Immature natural killer cell (primary cell): ENCODE measurements around the gene SDHB. TPM values are rescaled to one million over a fixed set of nuclear protein-coding genes. Genes with fewer than 3 reads are reported as not detected.

ENCODE experiments used
- DNase-seq, 3 donors: peaks; one replicate each; pipeline ENCODE4 v3.0.0; 2022; ENCODE audit warnings: mixed read lengths in 1 of 3
- H3K27ac Mint-ChIP-seq, 6 donors: one replicate each; pipeline ENCODE4 v1.8.0; 2020; ENCODE audit warnings: mixed read lengths in 6 of 6, mild to moderate bottlenecking in 5 of 6, inconsistent platforms in 4 of 6, moderate library complexity in 3 of 6
- H3K27me3 Mint-ChIP-seq, 3 donors: one replicate each; pipeline ENCODE4 v1.8.0; 2020 to 2021; ENCODE audit warnings: low read depth in 3 of 3, mild to moderate bottlenecking in 3 of 3, mixed read lengths in 3 of 3, moderate library complexity in 3 of 3, inconsistent platforms in 1 of 3
- H3K36me3 Mint-ChIP-seq, 3 donors: one replicate each; pipeline ENCODE4 v1.8.0; 2020; ENCODE audit warnings: mixed read lengths in 3 of 3, inconsistent platforms in 2 of 3, mild to moderate bottlenecking in 2 of 3
- H3K4me1 Mint-ChIP-seq, 2 donors: one replicate each; pipeline ENCODE4 v1.8.0; 2020; ENCODE audit warnings: inconsistent platforms in 2 of 2, mild to moderate bottlenecking in 2 of 2, mixed read lengths in 2 of 2, moderate library complexity in 1 of 2
- H3K4me3 Mint-ChIP-seq, 5 donors: one replicate each; pipeline ENCODE4 v1.8.0; 2020; ENCODE audit warnings: mild to moderate bottlenecking in 5 of 5, mixed read lengths in 5 of 5, inconsistent platforms in 3 of 5, moderate library complexity in 3 of 5
- H3K9me3 Mint-ChIP-seq, 6 donors: one replicate each; pipeline ENCODE4 v1.8.0; 2020; ENCODE audit warnings: mild to moderate bottlenecking in 6 of 6, mixed read lengths in 6 of 6, inconsistent platforms in 4 of 6, moderate library complexity in 3 of 6
- polyA plus RNA-seq, 3 donors: library from polyadenylated mRNA; unstranded; fragments of 300-500 nt; fragmentation: Illumina TruSeq; gene quantifications; one replicate each; pipeline ENCODE4 v1.2.3, GENCODE V29; 2021

Gene SDHB
- polyA plus RNA-seq, 3 donors from 2014 or later, result 142 to 299 (median 173) TPM

DNA sequence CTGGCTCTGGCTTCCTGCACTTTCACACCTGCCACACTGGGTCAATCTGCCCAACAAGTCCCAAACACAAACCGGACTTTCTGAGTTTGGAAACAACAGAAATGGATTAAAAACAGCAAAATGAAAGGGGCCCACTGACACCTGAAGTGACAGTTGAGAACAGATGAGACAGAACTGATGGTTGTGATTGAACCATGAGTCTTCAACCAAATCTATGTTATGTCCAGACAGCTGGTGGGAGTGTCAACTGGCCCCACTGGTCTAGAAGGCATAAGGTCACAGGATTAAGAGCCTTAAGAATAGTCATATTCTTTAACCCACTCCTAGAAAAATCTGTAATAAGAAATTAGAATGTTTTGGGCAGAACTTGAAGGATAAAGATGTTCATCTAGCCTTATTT is 29.1 kb downstream of the SDHB start:
- peaks cover 7 to 50% (median 12%) of the 10 kb centered on the region in 3 donors for H3K36me3 Mint-ChIP-seq
- H3K9me3 Mint-ChIP-seq, result no peaks in the 10 kb centered on the region
- H3K4me1 Mint-ChIP-seq, result peaks cover 0 to 1% of the 10 kb centered on the region in 2 donors
- H3K27ac Mint-ChIP-seq, result peak overlapping the region in 1 of 6 donors; percentile 9
- peaks cover 0 to 3% (median 2%) of the 10 kb centered on the region in 3 donors for H3K27me3 Mint-ChIP-seq
- no peak for DNase-seq
- no peak overlapping the region for H3K4me3 Mint-ChIP-seq

GRCh38 chr1:17023573-17023972 is 30.3 kb downstream of the SDHB start:
- Mint-ChIP-seq H3K27me3 (peaks cover 0 to 3% (median 2%) of the 10 kb centered on the region in 3 donors), H3K36me3 (peaks cover 7 to 58% (median 20%) of the 10 kb centered on the region in 3 donors), H3K9me3 (no peaks in the 10 kb centered on the region), H3K4me1 (peaks cover 1 to 8% of the 10 kb centered on the region in 2 donors), H3K4me3 (no peak overlapping the region), H3K27ac (peak overlapping the region in 1 of 6 donors; percentile 57)
- no peak for DNase-seq

- Mint-ChIP-seq H3K4me1 (peaks cover 0 to 8% of the 10 kb centered on the region in 2 donors), H3K9me3 (no peaks in the 10 kb centered on the region), H3K27ac (no peak overlapping the region), H3K36me3 (peaks cover 2 to 55% (median 15%) of the 10 kb centered on the region in 3 donors), H3K4me3 (no peak overlapping the region), H3K27me3 (peaks cover 0 to 3% (median 2%) of the 10 kb centered on the region in 3 donors)
- DNase-seq, result no peak
Observed at GRCh38 chr1:17023102-17023501, 30.7 kb downstream of the SDHB start.

DNA sequence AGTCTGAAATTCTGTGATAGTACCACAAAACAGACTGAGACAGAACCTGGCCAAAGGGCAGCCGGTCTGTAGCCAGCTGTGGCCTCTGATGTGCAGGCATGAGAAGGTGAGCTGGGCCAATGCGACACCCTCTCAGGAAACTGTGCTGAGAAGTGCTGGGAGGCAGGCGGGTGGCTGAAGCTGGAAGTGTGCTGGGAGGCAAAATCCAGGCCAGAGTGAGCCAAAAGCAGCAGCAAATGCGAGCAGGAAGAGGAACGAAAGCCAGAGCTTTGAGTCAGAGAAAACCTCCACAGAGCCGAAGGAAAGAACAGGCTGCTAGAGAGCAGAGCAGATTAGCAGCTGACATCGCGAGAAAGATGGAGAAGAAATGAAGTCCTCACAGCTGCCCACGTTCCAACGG is 31.9 kb downstream of the SDHB start:
- peaks cover 0 to 8% of the 10 kb centered on the region in 2 donors for H3K4me1 Mint-ChIP-seq
- H3K4me3 Mint-ChIP-seq, result no peak overlapping the region
- DNase-seq, result no peak
- H3K27me3 Mint-ChIP-seq, result peaks cover 0 to 3% (median 2%) of the 10 kb centered on the region in 3 donors
- no peaks in the 10 kb centered on the region for H3K9me3 Mint-ChIP-seq
- H3K36me3 Mint-ChIP-seq, result peaks cover 2 to 46% (median 9%) of the 10 kb centered on the region in 3 donors
- peak overlapping the region in 1 of 6 donors; percentile 36 for H3K27ac Mint-ChIP-seq

DNA sequence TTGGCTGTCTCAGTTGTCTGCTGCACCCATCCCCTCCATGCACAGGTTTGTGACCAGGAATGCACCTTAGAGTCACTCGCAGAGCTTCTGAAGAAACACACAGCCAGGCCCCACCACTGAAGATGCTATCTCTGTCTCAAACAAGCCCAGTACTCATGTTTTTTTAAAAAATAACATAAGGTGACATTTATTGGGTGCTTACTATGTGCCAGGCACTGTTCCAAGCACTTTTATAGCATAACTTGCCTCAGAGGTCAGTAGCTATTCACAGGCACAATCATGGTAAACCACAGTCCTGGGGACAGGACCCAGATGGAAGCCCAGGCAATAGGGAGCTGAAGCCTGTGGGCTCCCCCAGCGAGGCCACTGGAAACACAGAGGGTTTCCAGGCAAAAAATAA is 33.3 kb downstream of the SDHB start:
- Mint-ChIP-seq H3K27ac (peak overlapping the region in 1 of 6 donors; percentile 19), H3K36me3 (peaks cover 5 to 45% (median 9%) of the 10 kb centered on the region in 3 donors), H3K4me1 (peaks cover 0 to 8% of the 10 kb centered on the region in 2 donors), H3K9me3 (no peaks in the 10 kb centered on the region), H3K4me3 (no peak overlapping the region), H3K27me3 (peaks cover 0 to 3% (median 2%) of the 10 kb centered on the region in 3 donors)
- no peak for DNase-seq

- DNase-seq, result no peak
- H3K9me3 Mint-ChIP-seq, result no peaks in the 10 kb centered on the region
- H3K4me1 Mint-ChIP-seq, result peaks cover 0 to 8% of the 10 kb centered on the region in 2 donors
- H3K27ac Mint-ChIP-seq, result peak overlapping the region in 4 of 6 donors; percentile 38 to 73 (median 42)
- H3K4me3 Mint-ChIP-seq, result no peak overlapping the region
- peaks cover 5 to 40% (median 9%) of the 10 kb centered on the region in 3 donors for H3K36me3 Mint-ChIP-seq
- peaks cover 0 to 3% (median 2%) of the 10 kb centered on the region in 3 donors for H3K27me3 Mint-ChIP-seq
Observed at GRCh38 chr1:17018849-17019248, 35.0 kb downstream of the SDHB start.

GRCh38 chr1:17017435-17017834 is 36.4 kb downstream of the SDHB start:
- H3K4me3 Mint-ChIP-seq, result no peak overlapping the region
- H3K36me3 Mint-ChIP-seq, result peaks cover 3 to 29% (median 9%) of the 10 kb centered on the region in 3 donors
- peaks cover 0 to 3% (median 0%) of the 10 kb centered on the region in 3 donors for H3K27me3 Mint-ChIP-seq
- no peak for DNase-seq
- H3K9me3 Mint-ChIP-seq, result no peaks in the 10 kb centered on the region
- H3K27ac Mint-ChIP-seq, result no peak overlapping the region
- peaks cover 0 to 8% of the 10 kb centered on the region in 2 donors for H3K4me1 Mint-ChIP-seq

DNA sequence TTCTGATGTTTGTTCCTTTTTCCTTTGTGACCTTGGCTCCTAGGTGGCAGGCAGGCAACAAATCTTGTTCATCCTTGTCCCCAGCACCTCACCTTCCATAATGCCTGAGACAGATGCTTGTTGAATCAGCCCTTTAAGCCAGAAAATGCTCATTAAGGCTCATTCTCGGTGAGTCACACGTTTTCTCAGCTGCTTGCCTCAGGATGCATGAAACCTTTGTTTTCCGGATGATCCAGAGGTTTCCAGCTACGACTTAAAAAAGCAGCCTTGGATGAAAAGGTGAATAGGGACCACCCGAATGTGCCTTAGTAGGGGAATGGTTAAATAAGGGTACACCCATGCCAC is 37.5 kb downstream of the SDHB start:
- peaks cover 0 to 3% (median 0%) of the 10 kb centered on the region in 3 donors for H3K27me3 Mint-ChIP-seq
- no peak overlapping the region for H3K27ac Mint-ChIP-seq
- DNase-seq, result no peak
- H3K36me3 Mint-ChIP-seq, result peaks cover 3 to 22% (median 9%) of the 10 kb centered on the region in 3 donors
- peaks cover 3 to 13% of the 10 kb centered on the region in 2 donors for H3K4me1 Mint-ChIP-seq
- no peak overlapping the region for H3K4me3 Mint-ChIP-seq
- H3K9me3 Mint-ChIP-seq, result no peaks in the 10 kb centered on the region

- Mint-ChIP-seq H3K9me3 (no peaks in the 10 kb centered on the region), H3K36me3 (peaks cover 3 to 16% (median 9%) of the 10 kb centered on the region in 3 donors), H3K4me3 (no peak overlapping the region), H3K27me3 (peaks cover 0 to 3% (median 0%) of the 10 kb centered on the region in 3 donors), H3K4me1 (peaks cover 16 to 25% of the 10 kb centered on the region in 2 donors), H3K27ac (no peak overlapping the region)
- DNase-seq, result no peak
Observed at GRCh38 chr1:17014671-17015567, 38.9 kb downstream of the SDHB start.

GRCh38 chr1:17013491-17014320 is 40.1 kb downstream of the SDHB start:
- no peaks in the 10 kb centered on the region for H3K9me3 Mint-ChIP-seq
- DNase-seq, result no peak
- peaks cover 0 to 3% (median 0%) of the 10 kb centered on the region in 3 donors for H3K27me3 Mint-ChIP-seq
- H3K4me1 Mint-ChIP-seq, result peaks cover 18 to 21% of the 10 kb centered on the region in 2 donors
- no peak overlapping the region for H3K27ac Mint-ChIP-seq
- peaks cover 1 to 4% (median 3%) of the 10 kb centered on the region in 3 donors for H3K36me3 Mint-ChIP-seq
- peak overlapping the region in 2 of 5 donors; percentile 27 to 40 for H3K4me3 Mint-ChIP-seq

GRCh38 chr1:17012775-17013490 is 40.9 kb downstream of the SDHB start:
- no peak overlapping the region for H3K27ac Mint-ChIP-seq
- peaks cover 0 to 3% (median 0%) of the 10 kb centered on the region in 3 donors for H3K27me3 Mint-ChIP-seq
- peaks cover 0 to 3% (median 0%) of the 10 kb centered on the region in 3 donors for H3K36me3 Mint-ChIP-seq
- peaks cover 18 to 21% of the 10 kb centered on the region in 2 donors for H3K4me1 Mint-ChIP-seq
- H3K4me3 Mint-ChIP-seq, result peak overlapping the region in 2 of 5 donors; percentile 21 to 27
- DNase-seq, result no peak
- no peaks in the 10 kb centered on the region for H3K9me3 Mint-ChIP-seq

DNA sequence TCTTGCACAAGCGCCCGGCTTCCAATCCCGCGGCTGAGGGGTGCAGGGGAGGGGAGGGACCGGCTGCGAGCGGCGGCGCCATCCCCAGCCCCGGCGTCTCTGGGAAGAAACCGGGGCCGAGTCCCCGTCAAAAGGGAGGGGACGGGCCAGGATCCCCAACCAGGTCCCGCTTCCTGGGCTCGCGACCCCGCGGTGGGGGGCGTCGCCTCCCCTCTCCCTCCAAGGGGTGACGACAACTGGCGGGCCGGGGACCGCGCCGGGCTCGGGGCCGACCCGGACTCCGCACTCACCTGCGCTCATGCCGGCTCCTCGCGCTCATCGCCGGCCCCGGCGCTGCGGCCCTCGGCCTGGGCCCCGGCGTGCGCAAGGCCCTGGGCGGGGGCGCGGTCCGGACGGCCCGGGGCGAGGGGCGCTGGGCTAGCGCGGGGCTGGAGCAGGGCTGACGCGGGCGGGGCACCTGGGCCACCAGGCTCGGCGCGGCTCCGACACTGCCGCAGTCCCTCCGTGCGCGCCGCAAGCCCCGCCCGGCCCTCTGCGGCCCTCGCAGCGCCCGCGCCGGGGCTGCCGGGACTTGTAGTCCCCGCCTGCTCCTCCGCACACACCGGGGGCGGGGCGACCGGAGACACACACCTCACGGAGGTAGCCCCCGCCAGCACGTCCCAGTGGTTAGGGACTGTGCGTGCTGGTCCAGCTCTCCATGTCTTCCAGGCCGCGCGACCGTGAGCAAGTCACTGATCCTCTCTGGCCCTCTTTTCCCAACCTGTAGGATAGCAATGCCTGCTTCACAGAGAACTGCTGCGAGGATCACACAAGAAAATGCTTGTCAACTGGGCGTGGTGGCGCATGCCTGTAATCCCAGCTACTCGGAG is 42.2 kb downstream of the SDHB start, which contains the start of gene ATP13A2:
ATP13A2 (minus strand) TSS at position 490 of the 869 bp plus-strand sequence; CDS start at position 300, 190 bp downstream.
- Mint-ChIP-seq H3K27me3 (peaks cover 0 to 3% (median 0%) of the 10 kb centered on the region in 3 donors), H3K27ac (peak within 1 kb of the TSS; percentile 56 to 78 (median 72)), H3K36me3 (peaks cover 0 to 3% (median 0%) of the 10 kb centered on the region in 3 donors), H3K4me3 (peak within 1 kb of the TSS; percentile 84 to 86 (median 85)), H3K4me1 (peaks cover 18 to 21% of the 10 kb centered on the region in 2 donors), H3K9me3 (no peaks in the 10 kb centered on the region)
- peak; percentile 75 to 80 (median 77) for DNase-seq
